Measurements from ENCODE around the gene STK32C. TPM values are rescaled to one million over a fixed set of nuclear protein-coding genes. Genes with fewer than 3 reads are reported as not detected.

Gene STK32C
- total RNA-seq, 4 donors from 2014 or later: 4.8 to 6.4 (median 5.7) TPM

- TF ChIP-seq, protein P1, sequence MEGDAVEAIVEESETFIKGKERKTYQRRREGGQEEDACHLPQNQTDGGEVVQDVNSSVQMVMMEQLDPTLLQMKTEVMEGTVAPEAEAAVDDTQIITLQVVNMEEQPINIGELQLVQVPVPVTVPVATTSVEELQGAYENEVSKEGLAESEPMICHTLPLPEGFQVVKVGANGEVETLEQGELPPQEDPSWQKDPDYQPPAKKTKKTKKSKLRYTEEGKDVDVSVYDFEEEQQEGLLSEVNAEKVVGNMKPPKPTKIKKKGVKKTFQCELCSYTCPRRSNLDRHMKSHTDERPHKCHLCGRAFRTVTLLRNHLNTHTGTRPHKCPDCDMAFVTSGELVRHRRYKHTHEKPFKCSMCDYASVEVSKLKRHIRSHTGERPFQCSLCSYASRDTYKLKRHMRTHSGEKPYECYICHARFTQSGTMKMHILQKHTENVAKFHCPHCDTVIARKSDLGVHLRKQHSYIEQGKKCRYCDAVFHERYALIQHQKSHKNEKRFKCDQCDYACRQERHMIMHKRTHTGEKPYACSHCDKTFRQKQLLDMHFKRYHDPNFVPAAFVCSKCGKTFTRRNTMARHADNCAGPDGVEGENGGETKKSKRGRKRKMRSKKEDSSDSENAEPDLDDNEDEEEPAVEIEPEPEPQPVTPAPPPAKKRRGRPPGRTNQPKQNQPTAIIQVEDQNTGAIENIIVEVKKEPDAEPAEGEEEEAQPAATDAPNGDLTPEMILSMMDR (IDR thresholded peaks at IDR 0.05): no peak
- TF ChIP-seq POLR2A (IDR thresholded peaks at IDR 0.05): no peak
- intact Hi-C loops (cut with DNase I; ENCODE audit: low total_unique reads): no loop called here
- DNase-seq (ENCODE audit: low spot score in 2 of 2): no peak
- 84 to 87% methylated on average over 15 to 23 of the region's 23 CpGs for WGBS, 2 donors
- H3K4me3 ChIP-seq (ENCODE audit: low read depth, poor library complexity, severe bottlenecking): no peak overlapping the region
These were observed 52.0 kb downstream of the STK32C start for GRCh38 chr10:132255489-132256344.

DNA sequence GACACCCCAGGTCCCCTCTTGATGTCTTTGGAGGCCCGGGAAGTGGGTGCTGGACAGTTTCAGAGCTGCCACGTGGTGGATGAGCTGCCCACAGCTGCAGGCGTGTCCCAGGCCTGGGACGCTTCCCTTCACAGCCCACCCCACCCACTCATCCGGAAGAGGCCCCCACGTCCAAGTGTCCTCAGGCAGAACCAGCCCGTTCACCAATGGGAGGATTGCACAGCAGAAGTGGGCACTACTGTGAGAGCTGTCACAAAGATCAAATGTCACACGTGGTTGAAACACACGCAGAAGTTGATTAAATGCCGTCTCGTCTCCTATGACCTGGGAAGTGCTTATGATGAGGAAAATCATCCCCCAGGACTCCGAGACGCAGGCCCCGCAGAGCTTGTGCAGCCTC lies 52.9 kb downstream of the STK32C start:
- no peak overlapping the region for H3K4me3 ChIP-seq (ENCODE audit: low read depth, poor library complexity, severe bottlenecking)
- WGBS, 2 donors: 64 to 91% methylated on average over 8 to 14 of the region's 14 CpGs
- intact Hi-C loops (cut with DNase I; ENCODE audit: low total_unique reads): no loop called here
- TF ChIP-seq, protein P1 (IDR thresholded peaks at IDR 0.05): no peak
- TF ChIP-seq POLR2A (IDR thresholded peaks at IDR 0.05): no peak
- no peak for DNase-seq (ENCODE audit: low spot score in 2 of 2)

- DNase-seq (ENCODE audit: low spot score in 2 of 2): no peak
- WGBS, 2 donors: 52 to 64% methylated on average over 19 of the region's 19 CpGs
- TF ChIP-seq POLR2A (IDR thresholded peaks at IDR 0.05): no peak
- TF ChIP-seq, protein P1 (IDR thresholded peaks at IDR 0.05): no peak
- intact Hi-C loops (cut with DNase I; ENCODE audit: low total_unique reads): no loop called here
- H3K4me3 ChIP-seq (ENCODE audit: low read depth, poor library complexity, severe bottlenecking): no peak overlapping the region
These were observed 54.6 kb downstream of the STK32C start for GRCh38 chr10:132253092-132253687.

GRCh38 chr10:132252412-132252811 lies 55.3 kb downstream of the STK32C start:
- DNase-seq (ENCODE audit: low spot score in 2 of 2): no peak
- H3K4me3 ChIP-seq (ENCODE audit: low read depth, poor library complexity, severe bottlenecking): no peak overlapping the region
- intact Hi-C loops (cut with DNase I; ENCODE audit: low total_unique reads): no loop called here
- WGBS, 2 donors: 89 to 90% methylated on average over 17 of the region's 17 CpGs
- TF ChIP-seq, protein P1 (IDR thresholded peaks at IDR 0.05): no peak
- no peak for TF ChIP-seq POLR2A (IDR thresholded peaks at IDR 0.05)

DNA sequence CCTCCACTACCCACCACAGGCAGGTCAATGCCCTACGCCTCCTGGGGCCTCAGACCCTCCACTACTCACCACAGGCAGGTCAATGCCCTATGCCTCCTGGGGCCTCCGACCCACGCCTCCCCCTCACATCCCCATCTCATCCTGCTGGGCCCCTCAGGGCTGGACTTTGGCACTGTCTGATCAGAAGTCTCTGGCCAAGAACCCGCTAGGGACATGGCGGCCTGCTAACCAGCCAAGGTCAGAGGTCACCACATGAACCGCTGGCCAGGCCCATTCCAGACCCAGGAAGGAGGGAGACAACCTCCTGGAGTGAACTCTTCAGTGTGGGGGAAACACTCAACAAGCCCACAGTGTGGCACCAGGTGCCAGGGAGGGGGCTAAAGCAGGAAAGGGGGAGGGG lies 55.8 kb downstream of the STK32C start:
- no peak overlapping the region for H3K4me3 ChIP-seq (ENCODE audit: low read depth, poor library complexity, severe bottlenecking)
- TF ChIP-seq POLR2A (IDR thresholded peaks at IDR 0.05): no peak
- TF ChIP-seq, protein P1 (IDR thresholded peaks at IDR 0.05): no peak
- WGBS, 2 donors: 93 to 95% methylated on average over 6 of the region's 6 CpGs
- intact Hi-C loops (cut with DNase I; ENCODE audit: low total_unique reads): no loop called here
- no peak for DNase-seq (ENCODE audit: low spot score in 2 of 2)
